LHCN-M2 (cell line): ENCODE measurements around the gene ZNF799. TPM values are rescaled to one million over a fixed set of nuclear protein-coding genes. Genes with fewer than 3 reads are reported as not detected.
"Not testable (repeated sequence)": the region's sequence is repeated elsewhere in the genome, so short reads cannot be mapped to it uniquely, and the experiment has no call there.

ENCODE experiments used
- DNase-seq: peaks from one replicate; pipeline ENCODE4 v3.0.0-alpha.2; 2012; ENCODE audit warnings: low read depth
- total RNA-seq: library from RNA; depleted of rRNA; stranded (reverse); fragments of >200 nt; gene quantifications from 2 replicates; pipeline ENCODE4 v1.2.3, GENCODE V29; 2014; rRNA removed

ZNF799 gene
- total RNA-seq, 1 experiment from 2014 or later: 4.9 TPM

DNA sequence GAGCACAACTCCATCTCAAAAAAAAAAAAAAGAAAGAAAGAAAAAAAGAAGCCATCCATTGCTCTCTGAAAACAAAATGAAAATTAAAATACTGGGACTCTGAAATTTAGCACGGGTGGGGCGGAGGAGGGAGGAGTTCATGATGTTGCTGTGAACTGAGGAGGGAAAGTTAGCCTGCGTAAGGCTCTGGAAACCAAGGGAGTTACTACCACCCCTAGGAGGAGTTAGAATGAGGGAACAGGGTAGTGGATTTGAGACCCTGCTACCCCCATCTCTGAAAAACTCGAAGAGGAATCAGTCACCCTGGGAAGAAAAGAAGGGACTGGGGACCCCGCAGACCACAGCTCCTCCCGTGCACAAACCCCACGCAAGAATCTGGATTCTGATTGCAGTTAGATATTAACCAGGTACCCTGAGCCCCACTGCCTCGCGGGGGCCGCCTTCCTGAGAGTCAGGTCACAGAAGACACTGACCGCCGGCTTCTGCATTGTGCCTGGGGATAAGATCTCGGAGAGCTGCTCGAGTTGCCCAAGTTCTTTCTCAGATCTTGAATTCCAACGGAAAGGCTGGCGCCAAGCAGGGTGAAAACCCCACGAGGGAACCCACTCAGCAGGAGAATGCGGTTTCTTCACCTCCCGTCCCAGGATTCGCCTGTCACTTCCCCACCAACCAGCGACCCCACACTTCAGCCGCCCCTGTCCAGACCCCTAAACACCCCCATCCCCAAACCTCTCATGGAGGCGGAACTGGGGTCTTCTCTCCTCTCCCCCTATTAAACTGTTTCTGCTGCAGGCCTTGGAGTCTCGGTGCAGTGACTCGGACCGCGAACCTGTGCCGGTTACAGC lies 36.5 kb downstream of the ZNF799 start:
- DNase-seq: peak; percentile 25

- not testable (repeated sequence) for DNase-seq
Measured at GRCh38 chr19:12362236-12362635, 38.8 kb downstream of the ZNF799 start.

DNA sequence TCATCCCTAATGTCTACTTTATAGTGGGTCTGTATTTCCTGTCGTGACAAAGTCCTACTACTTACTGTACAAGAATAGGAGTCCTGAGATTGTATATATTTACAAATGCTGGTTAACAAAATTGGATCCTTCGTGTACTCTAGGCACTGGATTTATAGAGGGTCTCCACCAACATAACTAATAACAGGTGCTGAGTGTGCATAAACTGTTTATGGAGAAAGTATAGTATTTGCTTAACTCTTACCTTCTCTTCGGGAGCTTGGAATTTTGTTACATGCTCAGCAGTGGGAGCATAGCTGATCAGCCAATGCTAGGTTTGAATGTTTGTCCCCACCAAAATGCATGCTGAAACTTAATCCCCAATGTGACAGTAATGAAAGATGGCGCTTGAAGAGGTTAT lies 47.7 kb downstream of the ZNF799 start:
- DNase-seq: no peak

- no peak for DNase-seq
Measured at GRCh38 chr19:12350890-12351197, 50.2 kb downstream of the ZNF799 start.

DNA sequence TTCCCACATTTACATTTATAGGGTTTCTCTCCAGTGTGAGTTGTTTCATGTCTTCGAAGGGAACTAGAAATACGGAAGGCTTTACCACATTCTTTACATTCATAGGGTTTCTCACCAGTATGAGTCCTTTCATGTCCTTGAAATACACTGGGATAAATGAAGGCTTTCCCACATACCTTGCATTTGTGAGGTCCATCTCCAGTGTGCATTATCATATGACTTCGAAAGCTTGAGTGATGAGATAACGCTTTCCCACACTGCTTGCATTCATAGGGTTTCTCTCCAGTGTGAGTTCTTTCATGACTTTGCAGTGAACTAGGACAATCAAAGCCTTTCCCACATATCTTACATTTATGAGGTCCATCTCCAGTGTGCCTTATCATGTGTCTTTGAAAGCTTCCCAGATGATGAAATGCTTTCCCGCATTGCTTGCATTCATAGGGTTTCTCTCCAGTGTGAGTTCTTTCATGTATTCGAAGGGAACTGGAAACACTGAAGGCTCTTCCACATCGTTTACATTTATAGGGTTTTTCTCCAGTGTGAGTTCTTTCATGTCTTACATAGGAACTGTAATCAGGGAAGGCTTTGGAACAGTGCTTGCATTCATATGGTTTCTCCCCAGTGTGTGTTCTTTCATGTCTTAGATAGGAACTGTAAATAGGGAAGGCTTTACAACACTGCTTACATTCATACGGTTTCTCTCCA lies 50.7 kb downstream of the ZNF799 start:
- no peak for DNase-seq

DNA sequence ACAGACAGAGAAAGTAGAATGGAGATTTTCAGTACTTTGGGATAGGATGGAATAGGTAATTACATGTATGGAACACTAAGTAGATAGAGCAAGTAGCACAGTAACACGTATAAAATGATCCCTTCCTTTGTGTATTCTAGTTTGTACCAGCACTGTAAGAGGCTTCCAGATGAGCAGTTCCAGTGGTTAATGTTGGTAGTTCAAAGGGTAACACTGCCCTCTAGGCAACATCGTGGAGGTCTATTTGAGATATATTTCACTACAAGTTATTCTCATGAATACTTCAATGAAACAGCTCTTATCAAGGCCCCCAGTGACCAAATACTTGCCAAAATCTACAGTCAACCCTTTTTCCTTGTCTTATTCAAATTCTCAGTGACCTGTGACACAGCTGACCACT lies 54.2 kb downstream of the ZNF799 start:
- DNase-seq: no peak

DNA sequence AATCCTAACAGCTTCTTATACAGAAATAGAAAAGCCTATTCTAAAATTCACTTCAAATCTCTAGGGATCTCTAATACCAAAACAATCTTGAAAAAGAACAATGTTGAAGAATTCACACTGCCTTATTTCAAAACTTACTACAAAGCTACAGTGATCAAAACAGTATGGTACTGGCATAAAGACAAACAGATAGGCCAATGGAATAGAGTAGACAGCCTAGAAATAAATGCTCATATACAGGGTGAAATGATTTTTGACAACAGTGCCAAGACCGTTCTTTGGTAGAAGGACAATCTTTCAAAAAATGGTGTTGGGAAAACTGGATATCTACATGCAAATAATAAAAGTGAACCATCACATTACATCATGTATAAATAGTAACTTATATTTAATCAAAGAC lies 55.9 kb downstream of the ZNF799 start:
- DNase-seq: no peak

Other genes starting within 250 kb of the ZNF799 start
- 8.6 and 10.6 TPM in 2 replicates for gene ZNF625, start 244.5 kb downstream of the ZNF799 start, total RNA-seq
- 6.8 and 7.1 TPM in 2 replicates for gene ZNF136, start 238.2 kb downstream of the ZNF799 start, total RNA-seq
- gene ZNF44, start 106.4 kb downstream of the ZNF799 start, total RNA-seq: 4.3 and 6.2 TPM in 2 replicates
- 4.8 and 6.4 TPM in 2 replicates for gene ZNF563, start 67.6 kb downstream of the ZNF799 start, total RNA-seq
- 3.0 and 4.2 TPM in 2 replicates for gene ZNF442, start 35.6 kb downstream of the ZNF799 start, total RNA-seq
- 3.5 and 4.5 TPM in 2 replicates for gene ZNF443, start 39.8 kb upstream of the ZNF799 start, total RNA-seq
- gene ZNF709, start 83.5 kb upstream of the ZNF799 start, total RNA-seq: 2.2 and 3.2 TPM in 2 replicates
- gene ZNF564, start 150.2 kb upstream of the ZNF799 start, total RNA-seq: 5.5 and 6.0 TPM in 2 replicates
- 6.4 and 10.3 TPM in 2 replicates for gene ZNF490, start 209.5 kb upstream of the ZNF799 start, total RNA-seq
- 8.4 and 11.5 TPM in 2 replicates for gene ZNF791, start 209.6 kb upstream of the ZNF799 start, total RNA-seq